SIG-M5 (cell line): Measurements from ENCODE around the gene PNMT.
A peak's percentile ranks its signal among the peaks of the same experiment; 100 is the strongest.
"Not testable (repeated sequence)": the region's sequence is repeated elsewhere in the genome, so short reads cannot be mapped to it uniquely, and the experiment has no call there.

Experiments used
- DNase-seq: peaks from one replicate; lab custom pipeline; 2025; lab: John Stamatoyannopoulos, UW

The PNMT gene

GRCh38 chr17:39687546-39688474 is 19.6 kb downstream of the PNMT start, which contains the start of gene PGAP3:
Gene PGAP3, minus strand, starts transcription at chr17:39688057. Its CDS starts 43 bp downstream, at chr17:39688014.
- peak; percentile 56 for DNase-seq

- DNase-seq = no peak
Observed at GRCh38 chr17:39688475-39688835, 20.2 kb downstream of the PNMT start.

GRCh38 chr17:39688945-39689344 is 20.7 kb downstream of the PNMT start:
- no peak for DNase-seq

GRCh38 chr17:39694593-39694992 is 26.3 kb downstream of the PNMT start:
- DNase-seq = no peak

GRCh38 chr17:39695089-39695474 is 26.8 kb downstream of the PNMT start:
- no peak for DNase-seq

- no peak for DNase-seq
Observed at GRCh38 chr17:39696731-39697130, 28.5 kb downstream of the PNMT start.

GRCh38 chr17:39697961-39698360 is 29.7 kb downstream of the PNMT start:
- no peak for DNase-seq

GRCh38 chr17:39699157-39699817 is 31.0 kb downstream of the PNMT start:
- DNase-seq = not testable (repeated sequence)

GRCh38 chr17:39699818-39700147 is 31.5 kb downstream of the PNMT start, which contains the start of gene ERBB2:
Gene ERBB2, plus strand, starts transcription at chr17:39700064. Its CDS starts 175 bp downstream, at chr17:39700239.
- no peak for DNase-seq

GRCh38 chr17:39700148-39700987 is 32.1 kb downstream of the PNMT start:
- no peak for DNase-seq

- DNase-seq = no peak
Observed at GRCh38 chr17:39701012-39701783, 32.9 kb downstream of the PNMT start.

- no peak for DNase-seq
Observed at GRCh38 chr17:39701784-39702422, 33.6 kb downstream of the PNMT start.

GRCh38 chr17:39702901-39703893 is 34.9 kb downstream of the PNMT start:
- no peak for DNase-seq

GRCh38 chr17:39703913-39704312 is 35.7 kb downstream of the PNMT start:
- no peak for DNase-seq

GRCh38 chr17:39704821-39705551 is 36.7 kb downstream of the PNMT start:
- DNase-seq = no peak

GRCh38 chr17:39705786-39706348 is 37.6 kb downstream of the PNMT start:
- no peak for DNase-seq

GRCh38 chr17:39706383-39706782 is 38.1 kb downstream of the PNMT start:
- no peak for DNase-seq

- no peak for DNase-seq
Observed at GRCh38 chr17:39706921-39707337, 38.7 kb downstream of the PNMT start.
